HepG2 (cell line): ENCODE measurements around the gene SYCE3. TPM values are rescaled to one million over a fixed set of nuclear protein-coding genes. Genes with fewer than 3 reads are reported as not detected.

Experiments used
- ATM ChIP-seq: fragments of 450-650 bp; IDR thresholded peaks from 2 replicates; pipeline ENCODE4 v1.7.1; 2017; ENCODE audit warnings: mild to moderate bottlenecking, borderline replicate concordance
- FIP1L1 ChIP-seq: fragments of 200-400 bp; formaldehyde crosslinking; IDR thresholded peaks from 2 replicates; pipeline ENCODE4 v1.6.1; 2018; ENCODE audit warnings: low read depth, mild to moderate bottlenecking, low read length, moderate library complexity, borderline replicate concordance; ENCODE audit not compliant: insufficient read depth
- HCFC1 ChIP-seq: fragments of 150-350 bp; IDR thresholded peaks from 2 replicates; pipeline ENCODE4 v1.6.1; 2014; ENCODE audit warnings: low read depth, low read length
- KAT7 ChIP-seq: IDR thresholded peaks from 2 replicates; pipeline ENCODE4 v1.6.1; 2018; ENCODE audit warnings: borderline replicate concordance, missing compliant biosample characterization
- KLF12 ChIP-seq: sonication (generic); formaldehyde crosslinking; IDR thresholded peaks from 2 replicates; pipeline ENCODE4 v1.4.0; 2020; ENCODE audit warnings: missing genetic modification reagents, borderline replicate concordance
- ONECUT2 ChIP-seq: sonication (generic); formaldehyde crosslinking; IDR thresholded peaks from 2 replicates; pipeline ENCODE4 v1.4.0; 2020; ENCODE audit warnings: missing genetic modification reagents
- PPARG ChIP-seq: conservative IDR thresholded peaks from 2 replicates; pipeline ENCODE4 v1.6.1; 2016; ENCODE audit warnings: missing biosample characterization, missing genetic modification reagents
- SMAD1 ChIP-seq: sonication (generic); formaldehyde crosslinking; IDR thresholded peaks from 2 replicates; pipeline ENCODE4 v1.4.0; 2020; ENCODE audit warnings: missing genetic modification reagents, low read depth, mild to moderate bottlenecking, borderline replicate concordance
- SSRP1 ChIP-seq: IDR thresholded peaks from 2 replicates; pipeline ENCODE4 v1.6.1; 2016; ENCODE audit warnings: control low read depth
- TEAD3 ChIP-seq: optimal IDR thresholded peaks from 2 replicates; pipeline ENCODE3; 2016; ENCODE audit warnings: borderline replicate concordance
- ZNF549 ChIP-seq: sonication (generic); formaldehyde crosslinking; IDR thresholded peaks from 2 replicates; pipeline ENCODE4 v1.5.0; 2020; ENCODE audit warnings: missing genetic modification reagents
- ZNF567 ChIP-seq: sonication (generic); formaldehyde crosslinking; IDR thresholded peaks from 2 replicates; pipeline ENCODE4 v1.8.1; 2023; ENCODE audit warnings: mild to moderate bottlenecking, missing genetic modification reagents, borderline replicate concordance
- polyA plus RNA-seq, 8 experiments: library from polyadenylated mRNA; depleted of rRNA in 3 of 8; stranded (reverse) in 7 of 8; unstranded in 1 of 8; fragments of >200 nt; fragmentation: Illumina TruSeq in 4 of 8; extraction: Trizol in 4 of 8; gene quantifications; 2 replicates each; pipeline versions ENCODE4 v1.2.1 to v1.2.3, GENCODE V29; 2011 to 2016; ENCODE audit warnings: low read depth in 4 of 8, missing spikeins in 1 of 8, mixed read lengths in 1 of 8; ENCODE audit not compliant: insufficient read depth in 1 of 8
- total RNA-seq, 5 experiments: library from RNA; depleted of rRNA; stranded (reverse); fragments of >200 nt; fragmentation: Illumina TruSeq; extraction: Trizol; gene quantifications; 2 replicates each; pipeline ENCODE4 v1.2.3, GENCODE V29; 2016; ENCODE audit warnings: low read depth in 1 of 5
- TF ChIP-seq, protein P1 (sequence below): IDR thresholded peaks from 2 replicates; pipeline ENCODE4 v1.4.0; 2020; ENCODE audit warnings: mild to moderate bottlenecking, missing genetic modification reagents
- TF ChIP-seq, protein P2 (sequence below): sonication (generic); formaldehyde crosslinking; IDR thresholded peaks from 2 replicates; pipeline ENCODE4 v1.4.0; 2020; ENCODE audit warnings: missing genetic modification reagents
- TF ChIP-seq, protein P3 (sequence below): sonication (generic); formaldehyde crosslinking; IDR thresholded peaks from 2 replicates; pipeline ENCODE4 v1.4.0; 2020; ENCODE audit warnings: missing genetic modification reagents
- TF ChIP-seq, protein P4 (sequence below): sonication (generic); formaldehyde crosslinking; IDR thresholded peaks from 2 replicates; pipeline ENCODE4 v1.5.0; 2020; ENCODE audit warnings: mild to moderate bottlenecking, missing genetic modification reagents, moderate library complexity
- TF ChIP-seq, protein P5 (sequence below): sonication (generic); formaldehyde crosslinking; conservative IDR thresholded peaks from 2 replicates; pipeline ENCODE4 v1.4.0; 2020; ENCODE audit warnings: missing genetic modification reagents
- TF ChIP-seq, protein P6 (sequence below): fragments of 450-650 bp; IDR thresholded peaks from 2 replicates; pipeline ENCODE4 v1.6.1; 2017

SYCE3 gene
- total and polyA plus RNA-seq, 2 of the 13 experiments (the other 11 are each of a cell fraction or from before 2014, with no cell fraction given), result not detected

DNA sequence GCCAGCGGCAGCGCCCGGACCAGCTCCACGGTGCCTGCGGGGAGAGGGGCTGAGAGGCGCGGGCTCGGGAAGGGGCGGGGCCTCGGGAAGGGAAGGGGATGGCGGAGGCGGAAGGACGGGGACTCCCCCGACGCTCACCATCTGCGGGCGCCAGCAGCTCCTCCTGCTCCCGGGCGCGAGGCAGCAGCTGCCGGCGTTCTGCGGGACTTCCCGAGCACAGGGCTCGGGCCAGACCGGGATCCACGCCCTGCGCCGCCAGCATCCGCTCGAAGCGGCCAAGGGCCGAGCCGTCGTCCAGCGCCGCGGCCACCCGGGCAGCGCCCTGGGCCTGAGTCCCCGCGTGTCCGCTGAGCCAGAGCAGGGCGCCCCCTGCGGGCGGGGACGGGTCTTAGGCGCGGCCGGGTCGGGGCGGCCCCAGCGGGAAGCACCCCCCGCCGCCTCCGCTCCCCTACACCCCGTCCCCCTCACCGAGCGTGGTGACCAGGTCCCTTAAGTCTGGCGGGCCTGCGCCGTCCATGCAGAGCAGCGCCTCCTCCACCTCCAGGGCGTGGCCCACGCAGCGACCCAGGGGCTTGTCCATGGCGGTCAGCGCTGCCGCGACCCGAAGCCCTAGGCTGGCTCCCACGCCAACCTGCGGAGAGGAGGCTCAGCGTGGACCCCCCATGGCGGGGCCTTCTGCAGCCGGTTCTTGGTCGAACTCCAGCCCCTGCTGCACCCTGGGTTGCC lies 36.4 kb downstream of the SYCE3 start (continued):
- TF ChIP-seq, protein P1, sequence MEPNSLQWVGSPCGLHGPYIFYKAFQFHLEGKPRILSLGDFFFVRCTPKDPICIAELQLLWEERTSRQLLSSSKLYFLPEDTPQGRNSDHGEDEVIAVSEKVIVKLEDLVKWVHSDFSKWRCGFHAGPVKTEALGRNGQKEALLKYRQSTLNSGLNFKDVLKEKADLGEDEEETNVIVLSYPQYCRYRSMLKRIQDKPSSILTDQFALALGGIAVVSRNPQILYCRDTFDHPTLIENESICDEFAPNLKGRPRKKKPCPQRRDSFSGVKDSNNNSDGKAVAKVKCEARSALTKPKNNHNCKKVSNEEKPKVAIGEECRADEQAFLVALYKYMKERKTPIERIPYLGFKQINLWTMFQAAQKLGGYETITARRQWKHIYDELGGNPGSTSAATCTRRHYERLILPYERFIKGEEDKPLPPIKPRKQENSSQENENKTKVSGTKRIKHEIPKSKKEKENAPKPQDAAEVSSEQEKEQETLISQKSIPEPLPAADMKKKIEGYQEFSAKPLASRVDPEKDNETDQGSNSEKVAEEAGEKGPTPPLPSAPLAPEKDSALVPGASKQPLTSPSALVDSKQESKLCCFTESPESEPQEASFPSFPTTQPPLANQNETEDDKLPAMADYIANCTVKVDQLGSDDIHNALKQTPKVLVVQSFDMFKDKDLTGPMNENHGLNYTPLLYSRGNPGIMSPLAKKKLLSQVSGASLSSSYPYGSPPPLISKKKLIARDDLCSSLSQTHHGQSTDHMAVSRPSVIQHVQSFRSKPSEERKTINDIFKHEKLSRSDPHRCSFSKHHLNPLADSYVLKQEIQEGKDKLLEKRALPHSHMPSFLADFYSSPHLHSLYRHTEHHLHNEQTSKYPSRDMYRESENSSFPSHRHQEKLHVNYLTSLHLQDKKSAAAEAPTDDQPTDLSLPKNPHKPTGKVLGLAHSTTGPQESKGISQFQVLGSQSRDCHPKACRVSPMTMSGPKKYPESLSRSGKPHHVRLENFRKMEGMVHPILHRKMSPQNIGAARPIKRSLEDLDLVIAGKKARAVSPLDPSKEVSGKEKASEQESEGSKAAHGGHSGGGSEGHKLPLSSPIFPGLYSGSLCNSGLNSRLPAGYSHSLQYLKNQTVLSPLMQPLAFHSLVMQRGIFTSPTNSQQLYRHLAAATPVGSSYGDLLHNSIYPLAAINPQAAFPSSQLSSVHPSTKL (CRISPR knock-in tag), result no peak
- no peak for TF ChIP-seq TEAD3
- TF ChIP-seq FIP1L1, result no peak
- TF ChIP-seq SSRP1 (CRISPR knock-in tag), result no peak
- no peak for TF ChIP-seq ONECUT2 (CRISPR knock-in tag)
- TF ChIP-seq, protein P2, sequence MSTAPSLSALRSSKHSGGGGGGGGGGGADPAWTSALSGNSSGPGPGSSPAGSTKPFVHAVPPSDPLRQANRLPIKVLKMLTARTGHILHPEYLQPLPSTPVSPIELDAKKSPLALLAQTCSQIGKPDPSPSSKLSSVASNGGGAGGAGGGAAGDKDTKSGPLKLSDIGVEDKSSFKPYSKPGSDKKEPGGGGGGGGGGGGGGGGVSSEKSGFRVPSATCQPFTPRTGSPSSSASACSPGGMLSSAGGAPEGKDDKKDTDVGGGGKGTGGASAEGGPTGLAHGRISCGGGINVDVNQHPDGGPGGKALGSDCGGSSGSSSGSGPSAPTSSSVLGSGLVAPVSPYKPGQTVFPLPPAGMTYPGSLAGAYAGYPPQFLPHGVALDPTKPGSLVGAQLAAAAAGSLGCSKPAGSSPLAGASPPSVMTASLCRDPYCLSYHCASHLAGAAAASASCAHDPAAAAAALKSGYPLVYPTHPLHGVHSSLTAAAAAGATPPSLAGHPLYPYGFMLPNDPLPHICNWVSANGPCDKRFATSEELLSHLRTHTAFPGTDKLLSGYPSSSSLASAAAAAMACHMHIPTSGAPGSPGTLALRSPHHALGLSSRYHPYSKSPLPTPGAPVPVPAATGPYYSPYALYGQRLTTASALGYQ, result peak; percentile 58; the same call in 1 of the 2 replicates
- no peak for TF ChIP-seq SMAD1
- TF ChIP-seq PPARG (CRISPR knock-in tag), result no peak
- TF ChIP-seq, protein P3, sequence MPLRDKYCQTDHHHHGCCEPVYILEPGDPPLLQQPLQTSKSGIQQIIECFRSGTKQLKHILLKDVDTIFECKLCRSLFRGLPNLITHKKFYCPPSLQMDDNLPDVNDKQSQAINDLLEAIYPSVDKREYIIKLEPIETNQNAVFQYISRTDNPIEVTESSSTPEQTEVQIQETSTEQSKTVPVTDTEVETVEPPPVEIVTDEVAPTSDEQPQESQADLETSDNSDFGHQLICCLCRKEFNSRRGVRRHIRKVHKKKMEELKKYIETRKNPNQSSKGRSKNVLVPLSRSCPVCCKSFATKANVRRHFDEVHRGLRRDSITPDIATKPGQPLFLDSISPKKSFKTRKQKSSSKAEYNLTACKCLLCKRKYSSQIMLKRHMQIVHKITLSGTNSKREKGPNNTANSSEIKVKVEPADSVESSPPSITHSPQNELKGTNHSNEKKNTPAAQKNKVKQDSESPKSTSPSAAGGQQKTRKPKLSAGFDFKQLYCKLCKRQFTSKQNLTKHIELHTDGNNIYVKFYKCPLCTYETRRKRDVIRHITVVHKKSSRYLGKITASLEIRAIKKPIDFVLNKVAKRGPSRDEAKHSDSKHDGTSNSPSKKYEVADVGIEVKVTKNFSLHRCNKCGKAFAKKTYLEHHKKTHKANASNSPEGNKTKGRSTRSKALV (CRISPR knock-in tag), result no peak
- TF ChIP-seq KAT7, result no peak; the same call in 1 of the 2 replicates
- TF ChIP-seq, protein P4, sequence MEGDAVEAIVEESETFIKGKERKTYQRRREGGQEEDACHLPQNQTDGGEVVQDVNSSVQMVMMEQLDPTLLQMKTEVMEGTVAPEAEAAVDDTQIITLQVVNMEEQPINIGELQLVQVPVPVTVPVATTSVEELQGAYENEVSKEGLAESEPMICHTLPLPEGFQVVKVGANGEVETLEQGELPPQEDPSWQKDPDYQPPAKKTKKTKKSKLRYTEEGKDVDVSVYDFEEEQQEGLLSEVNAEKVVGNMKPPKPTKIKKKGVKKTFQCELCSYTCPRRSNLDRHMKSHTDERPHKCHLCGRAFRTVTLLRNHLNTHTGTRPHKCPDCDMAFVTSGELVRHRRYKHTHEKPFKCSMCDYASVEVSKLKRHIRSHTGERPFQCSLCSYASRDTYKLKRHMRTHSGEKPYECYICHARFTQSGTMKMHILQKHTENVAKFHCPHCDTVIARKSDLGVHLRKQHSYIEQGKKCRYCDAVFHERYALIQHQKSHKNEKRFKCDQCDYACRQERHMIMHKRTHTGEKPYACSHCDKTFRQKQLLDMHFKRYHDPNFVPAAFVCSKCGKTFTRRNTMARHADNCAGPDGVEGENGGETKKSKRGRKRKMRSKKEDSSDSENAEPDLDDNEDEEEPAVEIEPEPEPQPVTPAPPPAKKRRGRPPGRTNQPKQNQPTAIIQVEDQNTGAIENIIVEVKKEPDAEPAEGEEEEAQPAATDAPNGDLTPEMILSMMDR, result peak; percentile 46
- TF ChIP-seq, protein P5, sequence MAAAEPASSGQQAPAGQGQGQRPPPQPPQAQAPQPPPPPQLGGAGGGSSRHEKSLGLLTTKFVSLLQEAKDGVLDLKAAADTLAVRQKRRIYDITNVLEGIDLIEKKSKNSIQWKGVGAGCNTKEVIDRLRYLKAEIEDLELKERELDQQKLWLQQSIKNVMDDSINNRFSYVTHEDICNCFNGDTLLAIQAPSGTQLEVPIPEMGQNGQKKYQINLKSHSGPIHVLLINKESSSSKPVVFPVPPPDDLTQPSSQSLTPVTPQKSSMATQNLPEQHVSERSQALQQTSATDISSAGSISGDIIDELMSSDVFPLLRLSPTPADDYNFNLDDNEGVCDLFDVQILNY (CRISPR knock-in tag), result no peak
- 0 out of 2 replicates have a peak, but pooled peaks have one; percentile 54 for TF ChIP-seq KLF12 (CRISPR knock-in tag)
- TF ChIP-seq ATM, result no peak
- no peak for TF ChIP-seq ZNF567 (CRISPR knock-in tag)
- TF ChIP-seq, protein P6, sequence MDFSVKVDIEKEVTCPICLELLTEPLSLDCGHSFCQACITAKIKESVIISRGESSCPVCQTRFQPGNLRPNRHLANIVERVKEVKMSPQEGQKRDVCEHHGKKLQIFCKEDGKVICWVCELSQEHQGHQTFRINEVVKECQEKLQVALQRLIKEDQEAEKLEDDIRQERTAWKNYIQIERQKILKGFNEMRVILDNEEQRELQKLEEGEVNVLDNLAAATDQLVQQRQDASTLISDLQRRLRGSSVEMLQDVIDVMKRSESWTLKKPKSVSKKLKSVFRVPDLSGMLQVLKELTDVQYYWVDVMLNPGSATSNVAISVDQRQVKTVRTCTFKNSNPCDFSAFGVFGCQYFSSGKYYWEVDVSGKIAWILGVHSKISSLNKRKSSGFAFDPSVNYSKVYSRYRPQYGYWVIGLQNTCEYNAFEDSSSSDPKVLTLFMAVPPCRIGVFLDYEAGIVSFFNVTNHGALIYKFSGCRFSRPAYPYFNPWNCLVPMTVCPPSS, result no peak
- no peak for TF ChIP-seq ZNF549 (CRISPR knock-in tag)
- no peak for TF ChIP-seq HCFC1
